Fibroblast of lung (primary cell): Measurements from ENCODE around the gene ZDHHC9. TPM values are rescaled to one million over a fixed set of nuclear protein-coding genes. Genes with fewer than 3 reads are reported as not detected.

ENCODE experiments used
- DNase-seq, 2 donors: peaks; one replicate each; pipeline versions ENCODE4 v3.0.0 to v3.0.0-alpha.2; 2010; ENCODE audit warnings: low read depth in 2 of 2
- H2AFZ ChIP-seq: 2 replicates; pipeline ENCODE4 v1.5.1; 2012; ENCODE audit warnings: low read length, control low read depth, inconsistent platforms
- H3K27ac ChIP-seq: 2 replicates; pipeline ENCODE4 v1.5.1; 2011; ENCODE audit warnings: low read length, control low read depth; ENCODE audit not compliant: insufficient read depth
- H3K27me3 ChIP-seq: 2 replicates; pipeline ENCODE4 v1.5.1; 2011; ENCODE audit warnings: mild to moderate bottlenecking, low read length; ENCODE audit not compliant: control insufficient read depth, insufficient read depth
- H3K36me3 ChIP-seq: 2 replicates; pipeline ENCODE4 v1.5.1; 2011; ENCODE audit warnings: low read length; ENCODE audit not compliant: control insufficient read depth, insufficient read depth
- H3K4me1 ChIP-seq: 2 replicates; pipeline ENCODE4 v1.5.1; 2011; ENCODE audit warnings: low read length; ENCODE audit not compliant: control insufficient read depth, insufficient read depth; ENCODE audit errors: extremely low read depth
- H3K4me2 ChIP-seq: 2 replicates; pipeline ENCODE4 v1.5.1; 2011; ENCODE audit warnings: low read length, control low read depth; ENCODE audit not compliant: insufficient read depth; ENCODE audit errors: extremely low read depth
- H3K4me3 ChIP-seq, 4 experiments: fragments of 200-600 bp in 1 of 4; sonication (generic) in 1 of 4; replicated peaks in 1 of 4; 2 replicates each; pipeline ENCODE4 v1.5.1; 2011 to 2016; ENCODE audit warnings: low read length in 4 of 4, low read depth in 3 of 4, mild to moderate bottlenecking in 3 of 4, control low read depth in 2 of 4, inconsistent platforms in 1 of 4, mixed read lengths in 1 of 4; ENCODE audit not compliant: insufficient read depth in 1 of 4; ENCODE audit errors: control extremely low read depth in 1 of 4
- H3K79me2 ChIP-seq: 2 replicates; pipeline ENCODE4 v1.5.1; 2012; ENCODE audit warnings: mild to moderate bottlenecking, low read length, inconsistent platforms; ENCODE audit not compliant: control insufficient read depth, insufficient read depth
- H3K9ac ChIP-seq: 2 replicates; pipeline ENCODE4 v1.5.1; 2011; ENCODE audit warnings: mild to moderate bottlenecking, low read length, control low read depth; ENCODE audit not compliant: insufficient read depth
- H3K9me3 ChIP-seq: 2 replicates; pipeline ENCODE4 v1.5.1; 2012; ENCODE audit warnings: low read depth, low read length; ENCODE audit not compliant: control insufficient read depth, insufficient read depth
- H4K20me1 ChIP-seq: 2 replicates; pipeline ENCODE4 v1.5.1; 2011; ENCODE audit warnings: low read length; ENCODE audit not compliant: control insufficient read depth, insufficient read depth; ENCODE audit errors: extremely low read depth
- EZH2 ChIP-seq: IDR thresholded peaks from 2 replicates; pipeline ENCODE4 v1.5.1; 2012; ENCODE audit warnings: low read length, control low read depth, mild to moderate bottlenecking; ENCODE audit errors: missing control alignments
- polyA plus RNA-seq, 2 donors: library from polyadenylated mRNA; depleted of rRNA in 1 of 2; stranded (reverse) in 1 of 2; unstranded in 1 of 2; fragments of >200 nt; gene quantifications; 2 replicates each; pipeline ENCODE4 v1.2.1, GENCODE V29; 2011 to 2012; ENCODE audit warnings: missing spikeins in 1 of 2
- total RNA-seq: library from RNA; depleted of rRNA; stranded (reverse); fragments of >200 nt; gene quantifications from 2 replicates; pipeline ENCODE4 v1.2.1, GENCODE V29; 2014
- TF ChIP-seq, protein P1 (sequence below), 2 donors: IDR thresholded peaks in 1 of 2; conservative IDR thresholded peaks in 1 of 2; 1 replicate in 1 of 2; 2 replicates in 1 of 2; pipeline ENCODE4 v1.5.1; 2011 to 2012; ENCODE audit warnings: low read length in 2 of 2, control low read depth in 1 of 2, inconsistent platforms in 1 of 2, low read depth in 1 of 2, mild to moderate bottlenecking in 1 of 2

ZDHHC9 gene
- total and polyA plus RNA-seq, 2 donors (not counting 1 experiment from before 2014, with no cell fraction given): 21.8 to 38.4 TPM

GRCh38 chrX:129768186-129768585 lies 75.5 kb downstream of the ZDHHC9 start:
- H3K36me3 ChIP-seq: no peaks in the 10 kb centered on the region
- H3K4me1 ChIP-seq: no peaks in the 10 kb centered on the region
- H4K20me1 ChIP-seq: no peaks in the 10 kb centered on the region
- H3K4me2 ChIP-seq: no peak overlapping the region
- no peak overlapping the region for H2AFZ ChIP-seq
- H3K9ac ChIP-seq: no peak overlapping the region
- H3K9me3 ChIP-seq: no peaks in the 10 kb centered on the region
- no peak for TF ChIP-seq EZH2
- TF ChIP-seq, protein P1, sequence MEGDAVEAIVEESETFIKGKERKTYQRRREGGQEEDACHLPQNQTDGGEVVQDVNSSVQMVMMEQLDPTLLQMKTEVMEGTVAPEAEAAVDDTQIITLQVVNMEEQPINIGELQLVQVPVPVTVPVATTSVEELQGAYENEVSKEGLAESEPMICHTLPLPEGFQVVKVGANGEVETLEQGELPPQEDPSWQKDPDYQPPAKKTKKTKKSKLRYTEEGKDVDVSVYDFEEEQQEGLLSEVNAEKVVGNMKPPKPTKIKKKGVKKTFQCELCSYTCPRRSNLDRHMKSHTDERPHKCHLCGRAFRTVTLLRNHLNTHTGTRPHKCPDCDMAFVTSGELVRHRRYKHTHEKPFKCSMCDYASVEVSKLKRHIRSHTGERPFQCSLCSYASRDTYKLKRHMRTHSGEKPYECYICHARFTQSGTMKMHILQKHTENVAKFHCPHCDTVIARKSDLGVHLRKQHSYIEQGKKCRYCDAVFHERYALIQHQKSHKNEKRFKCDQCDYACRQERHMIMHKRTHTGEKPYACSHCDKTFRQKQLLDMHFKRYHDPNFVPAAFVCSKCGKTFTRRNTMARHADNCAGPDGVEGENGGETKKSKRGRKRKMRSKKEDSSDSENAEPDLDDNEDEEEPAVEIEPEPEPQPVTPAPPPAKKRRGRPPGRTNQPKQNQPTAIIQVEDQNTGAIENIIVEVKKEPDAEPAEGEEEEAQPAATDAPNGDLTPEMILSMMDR (conservative IDR thresholded peaks at IDR 0.05 in 1 of 2, IDR thresholded peaks at IDR 0.05 in 1 of 2; ENCODE audit: low read depth in 1 of 2, low read length in 2 of 2): no peak
- H3K27ac ChIP-seq: no peak overlapping the region
- no peaks in the 10 kb centered on the region for H3K79me2 ChIP-seq
- no peaks in the 10 kb centered on the region for H3K27me3 ChIP-seq
- no peak overlapping the region for H3K4me3 ChIP-seq
- DNase-seq: no peak

DNA sequence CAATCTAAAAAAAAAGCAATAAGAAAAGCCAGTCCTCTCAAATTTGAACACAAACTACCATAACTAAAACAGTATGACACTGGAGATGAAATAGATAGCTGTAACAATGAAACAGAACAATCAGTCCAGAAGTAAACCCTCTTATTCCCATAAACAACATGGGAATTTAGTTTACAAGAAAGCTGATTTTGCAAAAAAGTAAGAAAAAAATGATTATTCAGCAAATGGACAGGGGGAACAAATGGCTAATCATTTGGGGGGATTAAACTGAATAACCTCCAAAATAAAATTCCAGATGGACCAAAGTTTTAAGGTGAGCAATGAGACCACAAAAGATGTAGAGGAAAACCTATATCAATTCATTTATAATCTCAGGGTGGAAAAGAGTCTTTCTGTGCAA lies 80.0 kb downstream of the ZDHHC9 start:
- no peaks in the 10 kb centered on the region for H4K20me1 ChIP-seq
- H3K27me3 ChIP-seq: no peaks in the 10 kb centered on the region
- H3K9me3 ChIP-seq: no peaks in the 10 kb centered on the region
- H3K4me1 ChIP-seq: no peaks in the 10 kb centered on the region
- H3K4me2 ChIP-seq: no peak overlapping the region
- no peaks in the 10 kb centered on the region for H3K79me2 ChIP-seq
- no peak overlapping the region for H2AFZ ChIP-seq
- H3K27ac ChIP-seq: no peak overlapping the region
- TF ChIP-seq EZH2: no peak
- TF ChIP-seq, protein P1 (conservative IDR thresholded peaks at IDR 0.05 in 1 of 2, IDR thresholded peaks at IDR 0.05 in 1 of 2; ENCODE audit: low read depth in 1 of 2, low read length in 2 of 2): no peak
- H3K36me3 ChIP-seq: no peaks in the 10 kb centered on the region
- H3K9ac ChIP-seq: no peak overlapping the region
- H3K4me3 ChIP-seq: no peak overlapping the region
- no peak for DNase-seq

DNA sequence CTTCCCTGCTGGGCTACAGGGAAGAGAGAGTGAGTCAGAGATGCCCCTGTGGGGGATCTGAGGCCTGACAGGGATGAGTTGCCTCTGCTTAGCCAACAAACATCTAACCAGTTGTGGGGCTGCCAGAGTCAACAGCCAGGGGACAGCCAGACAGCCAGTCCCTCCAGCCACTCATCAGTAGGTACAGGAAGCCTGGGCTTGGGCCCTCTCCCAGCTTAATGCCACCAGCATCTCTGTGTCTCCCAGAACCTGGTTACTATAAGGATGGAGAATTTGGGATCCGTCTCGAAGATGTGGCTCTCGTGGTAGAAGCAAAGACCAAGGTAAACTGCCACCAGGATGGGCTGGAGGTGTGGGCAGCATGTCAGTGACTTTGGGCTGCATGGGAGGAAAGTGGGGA lies 81.2 kb downstream of the ZDHHC9 start:
- DNase-seq: no peak
- Histone ChIP-seq H3K9me3 (no peaks in the 10 kb centered on the region), H3K4me2 (no peak overlapping the region), H2AFZ (no peak overlapping the region), H3K4me3 (no peak overlapping the region), H3K36me3 (no peaks in the 10 kb centered on the region), H3K9ac (no peak overlapping the region), H4K20me1 (no peaks in the 10 kb centered on the region), H3K27me3 (no peaks in the 10 kb centered on the region), H3K27ac (no peak overlapping the region), H3K4me1 (no peaks in the 10 kb centered on the region), H3K79me2 (no peaks in the 10 kb centered on the region)
- no peak for TF ChIP-seq EZH2
- TF ChIP-seq, protein P1 (conservative IDR thresholded peaks at IDR 0.05 in 1 of 2, IDR thresholded peaks at IDR 0.05 in 1 of 2; ENCODE audit: low read depth in 1 of 2, low read length in 2 of 2): no peak
